Adipocyte (in vitro differentiated cells): ENCODE measurements around the gene IGF1R.

Experiments used
- DNase-seq: peaks from one replicate; pipeline ENCODE4 v3.0.0-alpha.2; 2015; ENCODE audit warnings: low read depth
- H3K27me3 ChIP-seq: replicated peaks from 2 replicates; pipeline ENCODE4 v1.7.0; 2013; ENCODE audit warnings: mild to moderate bottlenecking, low read length, moderate library complexity; ENCODE audit not compliant: control insufficient read depth, insufficient read depth
- H3K36me3 ChIP-seq: 2 replicates; pipeline ENCODE4 v1.7.0; 2013; ENCODE audit warnings: low read length, mild to moderate bottlenecking, moderate library complexity; ENCODE audit not compliant: control insufficient read depth, insufficient read depth, severe bottlenecking
- H3K4me1 ChIP-seq: 2 replicates; pipeline ENCODE4 v1.7.0; 2013; ENCODE audit warnings: mild to moderate bottlenecking, low read length, moderate library complexity; ENCODE audit not compliant: control insufficient read depth, insufficient read depth
- H3K4me3 ChIP-seq: 2 replicates; pipeline ENCODE4 v1.7.0; 2013; ENCODE audit warnings: mild to moderate bottlenecking, low read length, moderate library complexity
- H3K9ac ChIP-seq: 2 replicates; pipeline ENCODE4 v1.7.0; 2013; ENCODE audit warnings: mild to moderate bottlenecking, low read length, moderate library complexity
- H3K9me3 ChIP-seq: 2 replicates; pipeline ENCODE4 v1.7.0; 2013; ENCODE audit warnings: mild to moderate bottlenecking, low read length, moderate library complexity; ENCODE audit not compliant: control insufficient read depth

The IGF1R gene

GRCh38 chr15:98875309-98875708 is 227.0 kb downstream of the IGF1R start:
- Histone ChIP-seq H3K36me3 (no peaks in the 10 kb centered on the region), H3K9me3 (no peaks in the 10 kb centered on the region), H3K9ac (peak overlapping the region; percentile 40), H3K27me3 (no peaks in the 10 kb centered on the region), H3K4me1 (peaks cover 59% of the 10 kb centered on the region), H3K4me3 (peak overlapping the region; percentile 25)
- peak; percentile 47 for DNase-seq

GRCh38 chr15:98876451-98877369 is 228.4 kb downstream of the IGF1R start:
- Histone ChIP-seq H3K4me1 (peaks cover 59% of the 10 kb centered on the region), H3K4me3 (no peak overlapping the region), H3K9ac (no peak overlapping the region), H3K36me3 (no peaks in the 10 kb centered on the region), H3K27me3 (no peaks in the 10 kb centered on the region), H3K9me3 (no peaks in the 10 kb centered on the region)
- peak; percentile 46 for DNase-seq

- Histone ChIP-seq H3K4me1 (peaks cover 53% of the 10 kb centered on the region), H3K9me3 (no peaks in the 10 kb centered on the region), H3K36me3 (no peaks in the 10 kb centered on the region), H3K4me3 (no peak overlapping the region), H3K27me3 (no peaks in the 10 kb centered on the region), H3K9ac (no peak overlapping the region)
- DNase-seq, result peak; percentile 67
Measured at GRCh38 chr15:98878172-98878571, 229.8 kb downstream of the IGF1R start.

GRCh38 chr15:98878862-98879261 is 230.5 kb downstream of the IGF1R start:
- DNase-seq, result no peak
- Histone ChIP-seq H3K9me3 (no peaks in the 10 kb centered on the region), H3K27me3 (no peaks in the 10 kb centered on the region), H3K4me1 (peaks cover 46% of the 10 kb centered on the region), H3K9ac (no peak overlapping the region), H3K36me3 (no peaks in the 10 kb centered on the region), H3K4me3 (no peak overlapping the region)

GRCh38 chr15:98881526-98882520 is 233.5 kb downstream of the IGF1R start:
- Histone ChIP-seq H3K4me3 (no peak overlapping the region), H3K9ac (no peak overlapping the region), H3K9me3 (no peaks in the 10 kb centered on the region), H3K36me3 (no peaks in the 10 kb centered on the region), H3K4me1 (peaks cover 20% of the 10 kb centered on the region), H3K27me3 (no peaks in the 10 kb centered on the region)
- DNase-seq, result peak; percentile 66

- DNase-seq, result no peak
- peaks cover 3% of the 10 kb centered on the region for H3K4me1 ChIP-seq
- H3K36me3 ChIP-seq, result no peaks in the 10 kb centered on the region
Measured at GRCh38 chr15:98883478-98883877, 235.1 kb downstream of the IGF1R start.

GRCh38 chr15:98884894-98885293 is 236.6 kb downstream of the IGF1R start:
- no peak overlapping the region for H3K4me3 ChIP-seq
- no peaks in the 10 kb centered on the region for H3K9me3 ChIP-seq
- no peaks in the 10 kb centered on the region for H3K27me3 ChIP-seq
- no peak overlapping the region for H3K9ac ChIP-seq
- no peak for DNase-seq
- no peaks in the 10 kb centered on the region for H3K36me3 ChIP-seq
- H3K4me1 ChIP-seq, result peaks cover 5% of the 10 kb centered on the region

More at GRCh38 chr15:98883478-98883877, 235.1 kb downstream of the IGF1R start:
- H3K9ac ChIP-seq, result no peak overlapping the region
- no peak overlapping the region for H3K4me3 ChIP-seq
- no peaks in the 10 kb centered on the region for H3K9me3 ChIP-seq
- no peaks in the 10 kb centered on the region for H3K27me3 ChIP-seq

- Histone ChIP-seq H3K4me1 (peaks cover 13% of the 10 kb centered on the region), H3K36me3 (no peaks in the 10 kb centered on the region), H3K4me3 (no peak overlapping the region), H3K9ac (no peak overlapping the region), H3K9me3 (no peaks in the 10 kb centered on the region), H3K27me3 (no peaks in the 10 kb centered on the region)
- no peak for DNase-seq
Measured at GRCh38 chr15:98887976-98888375, 239.6 kb downstream of the IGF1R start.

GRCh38 chr15:98888820-98889479 is 240.6 kb downstream of the IGF1R start:
- Histone ChIP-seq H3K4me1 (peaks cover 13% of the 10 kb centered on the region), H3K36me3 (no peaks in the 10 kb centered on the region), H3K27me3 (no peaks in the 10 kb centered on the region), H3K4me3 (no peak overlapping the region), H3K9ac (no peak overlapping the region), H3K9me3 (no peaks in the 10 kb centered on the region)
- no peak for DNase-seq

GRCh38 chr15:98889930-98890695 is 241.8 kb downstream of the IGF1R start:
- Histone ChIP-seq H3K4me3 (no peak overlapping the region), H3K9ac (no peak overlapping the region), H3K36me3 (no peaks in the 10 kb centered on the region), H3K27me3 (no peaks in the 10 kb centered on the region), H3K4me1 (peaks cover 13% of the 10 kb centered on the region), H3K9me3 (no peaks in the 10 kb centered on the region)
- DNase-seq, result peak; percentile 71
